ENCODE results near the gene MSMP. TPM values are rescaled to one million over a fixed set of nuclear protein-coding genes. Genes with fewer than 3 reads are reported as not detected.
A peak's percentile ranks its signal among the peaks of the same experiment; 100 is the strongest.

Gene MSMP
- total RNA-seq, 1 donor, result not detected

DNA sequence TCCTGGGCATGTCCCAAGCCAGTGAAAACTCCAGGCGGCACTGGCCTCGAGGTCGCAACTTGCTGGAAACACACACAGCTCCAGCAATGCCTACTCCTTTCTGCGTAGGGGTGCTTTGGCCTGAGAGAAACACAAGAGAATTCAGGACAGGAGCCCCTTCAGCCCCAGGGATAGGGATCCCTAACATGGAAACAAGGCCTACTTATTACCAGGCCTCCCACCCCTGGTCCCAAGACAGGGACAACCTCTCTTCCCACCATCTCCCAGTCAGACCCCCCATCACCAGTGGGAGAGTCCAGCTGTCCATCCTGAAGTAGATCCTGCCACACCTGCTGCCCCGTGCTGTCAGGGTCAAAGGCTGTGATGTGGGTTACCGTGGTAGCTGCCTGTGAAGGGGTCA, 13.8 kb downstream of the MSMP start:
- H3K4me1 ChIP-seq (ENCODE audit: insufficient read depth, low read length), result peaks cover 27% of the 10 kb centered on the region
- no peak overlapping the region for H3K4me3 ChIP-seq (ENCODE audit: low read length)
- H3K9me3 ChIP-seq (ENCODE audit: low read depth, low read length), result no peaks in the 10 kb centered on the region
- no peaks in the 10 kb centered on the region for H3K27me3 ChIP-seq (ENCODE audit: insufficient read depth, low read length)

DNA sequence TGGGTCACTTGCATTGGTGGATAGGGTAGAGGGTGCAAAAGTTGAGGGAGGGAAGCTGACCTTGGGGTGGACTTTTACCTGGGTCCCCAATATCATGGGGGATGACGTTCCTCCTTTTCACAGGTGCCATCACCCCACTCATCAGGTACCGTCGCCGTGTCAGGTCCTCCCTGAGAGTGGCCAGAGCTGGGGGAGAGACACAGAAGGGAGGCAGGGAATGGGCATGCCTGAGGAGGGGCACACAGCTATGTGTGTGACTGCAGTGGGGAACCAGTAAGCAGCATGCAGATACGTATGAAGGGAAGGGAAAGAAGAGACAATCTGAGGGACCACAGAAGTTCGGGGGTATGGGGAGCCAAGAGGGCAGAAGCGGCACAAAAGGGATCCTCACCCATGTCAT, 15.2 kb downstream of the MSMP start:
- Histone ChIP-seq H3K27me3 (ENCODE audit: insufficient read depth, low read length) (no peaks in the 10 kb centered on the region), H3K9me3 (ENCODE audit: low read depth, low read length) (no peaks in the 10 kb centered on the region), H3K4me1 (ENCODE audit: insufficient read depth, low read length) (peaks cover 26% of the 10 kb centered on the region), H3K4me3 (ENCODE audit: low read length) (no peak overlapping the region)

DNA sequence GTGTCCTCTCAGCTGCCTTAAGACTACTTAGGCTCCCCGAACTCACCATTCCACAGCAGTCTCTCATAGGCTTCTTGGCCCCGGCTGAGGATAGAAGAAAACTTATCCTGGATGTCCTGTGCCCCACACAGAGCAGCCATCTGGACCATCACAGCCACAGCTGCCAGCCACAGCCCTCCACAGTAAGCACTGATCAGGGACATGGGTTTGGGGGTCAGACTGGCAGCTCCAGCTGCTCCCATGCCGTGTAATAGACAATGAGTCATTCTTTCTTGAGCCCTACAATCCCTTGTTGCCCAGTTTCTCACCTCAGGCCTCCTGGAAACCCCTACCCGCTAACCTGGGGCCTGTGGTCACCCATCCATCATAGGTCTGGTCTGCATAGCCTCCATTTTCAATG, 15.9 kb downstream of the MSMP start:
- Histone ChIP-seq H3K4me3 (ENCODE audit: low read length) (no peak overlapping the region), H3K4me1 (ENCODE audit: insufficient read depth, low read length) (peaks cover 26% of the 10 kb centered on the region), H3K9me3 (ENCODE audit: low read depth, low read length) (no peaks in the 10 kb centered on the region), H3K27me3 (ENCODE audit: insufficient read depth, low read length) (no peaks in the 10 kb centered on the region)

DNA sequence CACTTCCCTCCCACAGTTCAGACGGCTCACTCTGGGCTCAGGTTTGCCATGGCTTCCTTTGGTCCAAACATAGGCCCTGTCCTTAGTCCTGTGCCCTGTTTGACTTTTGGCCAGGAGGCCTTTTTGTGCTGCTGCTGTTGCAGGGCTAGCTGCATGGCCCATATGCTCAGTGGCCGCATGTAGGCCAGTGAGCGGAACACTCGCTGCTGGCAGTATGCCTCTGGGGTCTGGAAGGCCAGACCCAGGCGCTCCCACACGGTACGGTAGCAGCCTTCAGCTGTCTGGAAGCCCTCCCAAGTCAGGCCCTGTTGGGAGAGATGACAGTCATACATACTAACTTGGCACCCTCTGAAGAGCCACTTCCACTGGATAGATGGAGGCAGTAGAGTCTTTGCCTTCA, 16.9 kb downstream of the MSMP start:
- no peaks in the 10 kb centered on the region for H3K27me3 ChIP-seq (ENCODE audit: insufficient read depth, low read length)
- no peaks in the 10 kb centered on the region for H3K9me3 ChIP-seq (ENCODE audit: low read depth, low read length)
- H3K4me3 ChIP-seq (ENCODE audit: low read length), result no peak overlapping the region
- peaks cover 28% of the 10 kb centered on the region for H3K4me1 ChIP-seq (ENCODE audit: insufficient read depth, low read length)

DNA sequence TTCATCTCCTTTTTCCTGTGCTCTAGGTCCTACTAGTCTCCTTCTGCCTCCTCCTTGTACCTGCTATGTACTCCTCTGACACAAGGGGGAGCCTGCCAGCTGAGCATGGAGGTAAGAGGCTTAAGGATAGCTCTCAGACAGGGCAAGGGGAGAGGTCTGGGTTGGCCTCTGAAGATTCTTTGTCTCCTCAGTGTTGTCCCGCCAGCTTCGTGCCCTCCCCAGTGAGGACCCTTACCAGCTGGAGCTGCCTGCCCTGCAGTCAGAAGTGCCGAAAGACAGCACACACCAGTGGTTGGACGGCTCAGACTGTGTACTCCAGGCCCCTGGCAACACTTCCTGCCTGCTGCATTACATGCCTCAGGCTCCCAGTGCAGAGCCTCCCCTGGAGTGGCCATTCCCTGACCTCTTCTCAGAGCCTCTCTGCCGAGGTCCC, 17.9 kb downstream of the MSMP start:
- Histone ChIP-seq H3K4me1 (ENCODE audit: insufficient read depth, low read length) (peaks cover 26% of the 10 kb centered on the region), H3K27me3 (ENCODE audit: insufficient read depth, low read length) (no peaks in the 10 kb centered on the region), H3K4me3 (ENCODE audit: low read length) (no peak overlapping the region), H3K9me3 (ENCODE audit: low read depth, low read length) (no peaks in the 10 kb centered on the region)

DNA sequence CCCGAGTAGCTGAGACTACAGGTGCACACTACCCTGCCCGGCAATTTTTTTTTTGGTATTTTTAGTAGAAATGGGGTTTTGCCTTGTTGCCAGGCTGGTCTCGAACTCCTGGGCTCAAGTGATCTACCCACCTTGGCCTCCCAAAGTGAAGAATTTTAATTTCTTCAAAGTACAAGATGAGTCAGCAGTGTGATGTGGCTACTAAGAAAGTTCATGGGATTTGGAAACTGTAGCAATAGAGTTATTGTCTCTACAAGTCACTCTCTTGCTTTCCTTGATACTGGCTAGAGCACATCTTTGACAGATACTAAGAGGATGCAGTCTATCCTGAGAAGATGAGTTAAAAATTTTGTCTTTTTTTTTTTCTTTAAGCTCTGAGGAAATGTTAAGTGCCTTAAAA, 20.0 kb downstream of the MSMP start:
- Histone ChIP-seq H3K4me3 (ENCODE audit: low read length) (no peak overlapping the region), H3K27me3 (ENCODE audit: insufficient read depth, low read length) (no peaks in the 10 kb centered on the region), H3K9me3 (ENCODE audit: low read depth, low read length) (no peaks in the 10 kb centered on the region), H3K4me1 (ENCODE audit: insufficient read depth, low read length) (peaks cover 47% of the 10 kb centered on the region)

DNA sequence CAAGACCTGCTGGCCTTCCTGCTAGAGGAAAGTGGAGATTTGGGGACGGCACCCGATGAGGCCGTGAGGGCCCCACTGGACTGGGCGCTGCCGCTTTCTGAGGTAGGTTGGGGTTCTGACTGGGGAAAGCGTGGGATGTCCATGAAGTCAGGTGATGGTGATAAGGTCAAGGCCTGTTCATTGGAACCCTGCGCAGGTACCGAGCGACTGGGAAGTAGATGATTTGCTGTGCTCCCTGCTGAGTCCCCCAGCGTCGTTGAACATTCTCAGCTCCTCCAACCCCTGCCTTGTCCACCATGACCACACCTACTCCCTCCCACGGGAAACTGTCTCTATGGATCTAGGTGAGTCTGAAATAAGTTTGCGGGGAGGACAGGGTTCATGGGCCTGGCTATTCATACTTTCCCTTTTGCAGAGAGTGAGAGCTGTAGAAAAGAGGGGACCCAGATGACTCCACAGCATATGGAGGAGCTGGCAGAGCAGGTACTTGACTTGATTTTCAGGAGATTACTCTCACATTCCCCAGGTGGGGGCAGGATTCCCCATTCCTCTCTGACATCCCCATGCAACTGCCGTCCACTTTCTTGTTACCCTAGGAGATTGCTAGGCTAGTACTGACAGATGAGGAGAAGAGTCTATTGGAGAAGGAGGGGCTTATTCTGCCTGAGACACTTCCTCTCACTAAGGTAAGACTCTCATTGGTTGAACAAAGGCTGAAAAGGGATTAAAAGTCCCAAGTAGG, 21.1 kb downstream of the MSMP start:
- Histone ChIP-seq H3K4me1 (ENCODE audit: insufficient read depth, low read length) (peaks cover 59% of the 10 kb centered on the region), H3K9me3 (ENCODE audit: low read depth, low read length) (no peaks in the 10 kb centered on the region), H3K27me3 (ENCODE audit: insufficient read depth, low read length) (no peaks in the 10 kb centered on the region), H3K4me3 (ENCODE audit: low read length) (peak overlapping the region; percentile 77)

DNA sequence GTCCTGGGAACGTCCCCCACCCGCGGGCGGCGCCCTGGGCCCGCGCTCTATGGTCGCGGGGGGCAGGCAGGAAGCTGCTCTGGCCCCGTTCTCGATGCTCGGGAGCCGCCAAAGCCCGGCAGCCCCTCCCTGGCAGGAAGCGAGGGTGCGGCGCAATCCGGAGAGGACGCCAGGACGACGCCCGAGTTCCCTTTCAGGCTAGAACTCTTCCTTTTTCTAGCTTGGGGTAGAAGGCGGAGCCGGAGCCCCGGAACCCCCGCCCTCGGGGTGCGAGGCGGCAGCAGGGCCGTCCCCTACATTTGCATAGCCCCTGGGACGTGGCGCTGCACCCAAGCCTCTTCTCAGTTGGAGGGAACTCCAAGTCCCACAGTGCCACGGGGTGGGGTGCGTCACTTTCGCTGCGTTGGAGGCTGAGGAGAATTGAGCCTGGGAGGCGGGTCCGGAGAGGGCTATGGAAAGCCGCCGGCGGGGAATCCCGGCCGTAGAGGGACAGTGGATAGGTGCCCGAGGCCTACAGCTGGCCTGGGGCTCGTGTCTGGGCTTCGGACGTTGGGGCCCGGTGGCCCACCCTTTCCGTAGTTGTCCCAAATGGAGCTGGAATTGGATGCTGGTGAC, 21.8 kb downstream of the MSMP start, which contains the start of the genes CREB3 and TLN1:
CREB3 (plus strand) TSS at position 482 of the 615 bp plus-strand sequence; CDS start at position 589, 107 bp downstream.
TLN1 (minus strand) TSS at position 11 of the 615 bp plus-strand sequence. CDS start 6,501 bp downstream, outside the sequence.
- Histone ChIP-seq H3K27me3 (ENCODE audit: insufficient read depth, low read length) (no peaks in the 10 kb centered on the region), H3K4me1 (ENCODE audit: insufficient read depth, low read length) (peaks cover 65% of the 10 kb centered on the region), H3K9me3 (ENCODE audit: low read depth, low read length) (no peaks in the 10 kb centered on the region), H3K4me3 (ENCODE audit: low read length) (peak within 1 kb of the TSS; percentile 77)

DNA sequence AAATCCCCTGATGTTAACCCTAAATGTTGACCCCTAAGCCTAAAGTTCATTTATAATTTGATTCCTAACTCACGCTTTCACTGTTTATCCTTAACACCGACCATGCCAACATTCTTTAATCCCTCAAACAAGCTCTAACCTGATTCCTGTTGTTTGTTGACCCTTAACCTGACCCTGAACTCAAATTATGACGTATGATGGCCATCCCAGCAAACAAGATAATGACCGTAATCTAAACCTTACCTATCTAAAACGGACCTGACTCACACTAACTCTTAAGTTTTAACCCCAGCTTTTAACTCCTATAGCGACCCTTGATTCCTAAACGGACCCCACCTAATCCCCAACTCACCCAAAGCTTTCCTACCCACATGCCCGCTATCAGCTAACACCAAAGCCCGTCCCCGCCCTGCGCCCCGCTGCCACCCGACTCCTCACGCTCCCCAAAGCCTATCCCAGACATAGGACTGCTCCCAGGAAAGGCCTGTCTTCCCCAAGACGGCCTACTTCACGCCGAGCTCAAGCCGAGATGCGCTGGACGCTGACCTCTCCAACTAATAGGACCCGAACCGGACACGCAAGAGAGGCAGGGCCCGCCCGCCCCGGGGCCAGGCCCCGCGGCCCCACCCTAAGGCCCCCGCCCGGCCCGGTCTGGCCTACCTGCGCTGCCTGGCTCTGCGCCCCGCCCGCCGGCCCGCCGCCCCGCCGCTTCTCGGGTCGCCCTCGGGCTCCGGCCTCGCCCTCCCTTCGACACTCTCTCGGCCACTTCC, 22.5 kb downstream of the MSMP start:
- peak overlapping the region; percentile 77 for H3K4me3 ChIP-seq (ENCODE audit: low read length)
- H3K4me1 ChIP-seq (ENCODE audit: insufficient read depth, low read length), result peaks cover 72% of the 10 kb centered on the region
- no peaks in the 10 kb centered on the region for H3K27me3 ChIP-seq (ENCODE audit: insufficient read depth, low read length)
- no peaks in the 10 kb centered on the region for H3K9me3 ChIP-seq (ENCODE audit: low read depth, low read length)

DNA sequence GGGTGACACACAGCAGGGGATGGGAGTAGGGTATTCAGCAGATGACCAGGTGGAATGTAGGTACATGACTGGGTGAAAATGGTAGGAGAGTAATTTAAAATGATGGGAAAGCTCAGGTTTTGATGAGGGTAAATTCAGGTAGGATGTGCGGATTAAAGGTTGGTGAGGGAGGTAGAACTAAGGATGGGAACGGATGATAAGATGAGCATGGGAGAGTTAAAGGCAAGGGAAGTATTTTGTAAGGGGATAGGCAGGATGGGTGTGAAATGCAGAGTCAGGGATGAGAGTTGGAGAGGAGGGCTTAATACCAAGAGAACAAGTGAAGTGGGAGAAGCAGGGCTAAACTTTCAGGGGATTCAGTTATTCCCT, 23.6 kb downstream of the MSMP start:
- H3K4me3 ChIP-seq (ENCODE audit: low read length), result peak overlapping the region; percentile 77
- no peaks in the 10 kb centered on the region for H3K27me3 ChIP-seq (ENCODE audit: insufficient read depth, low read length)
- no peaks in the 10 kb centered on the region for H3K9me3 ChIP-seq (ENCODE audit: low read depth, low read length)
- peaks cover 69% of the 10 kb centered on the region for H3K4me1 ChIP-seq (ENCODE audit: insufficient read depth, low read length)

DNA sequence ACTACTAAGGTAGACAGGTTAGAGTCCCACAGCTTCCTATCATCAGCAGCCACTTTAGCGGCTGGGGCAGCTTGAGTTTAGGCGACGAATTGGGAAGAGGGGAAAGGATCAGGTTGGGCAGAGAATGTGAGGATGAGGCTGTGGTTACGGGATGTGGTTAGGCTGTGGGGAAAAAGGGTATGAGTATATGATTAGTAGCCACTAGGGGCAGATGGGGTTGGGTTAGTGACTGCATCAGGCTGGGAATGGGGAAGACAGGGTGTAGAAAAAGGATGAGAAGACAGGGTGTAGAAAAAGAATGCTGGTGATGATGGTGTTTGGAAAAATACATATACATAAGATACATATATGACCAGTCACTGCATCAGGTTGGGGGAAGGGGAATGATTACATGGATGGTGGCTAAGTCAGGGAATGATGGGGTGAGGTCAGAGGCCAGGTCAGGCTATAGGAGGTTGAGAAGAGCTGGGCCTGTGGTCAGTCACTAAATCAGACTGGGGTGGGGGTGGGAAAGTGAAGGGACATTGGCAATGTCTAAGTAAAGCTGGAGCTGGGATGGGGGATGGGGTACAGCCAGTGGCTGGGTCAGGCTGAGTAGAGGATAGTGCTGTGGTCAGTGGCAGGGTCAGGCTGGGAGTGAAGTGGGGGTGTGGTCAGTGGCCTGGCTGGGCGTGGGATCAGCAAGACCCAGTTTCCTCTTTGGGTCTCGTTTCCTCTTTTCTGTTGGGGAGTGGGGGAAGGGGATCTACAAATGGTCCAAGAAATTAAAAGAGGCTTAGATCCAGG, 24.2 kb downstream of the MSMP start:
- H3K27me3 ChIP-seq (ENCODE audit: insufficient read depth, low read length), result no peaks in the 10 kb centered on the region
- H3K4me1 ChIP-seq (ENCODE audit: insufficient read depth, low read length), result peaks cover 69% of the 10 kb centered on the region
- peak overlapping the region; percentile 77 for H3K4me3 ChIP-seq (ENCODE audit: low read length)
- no peaks in the 10 kb centered on the region for H3K9me3 ChIP-seq (ENCODE audit: low read depth, low read length)

DNA sequence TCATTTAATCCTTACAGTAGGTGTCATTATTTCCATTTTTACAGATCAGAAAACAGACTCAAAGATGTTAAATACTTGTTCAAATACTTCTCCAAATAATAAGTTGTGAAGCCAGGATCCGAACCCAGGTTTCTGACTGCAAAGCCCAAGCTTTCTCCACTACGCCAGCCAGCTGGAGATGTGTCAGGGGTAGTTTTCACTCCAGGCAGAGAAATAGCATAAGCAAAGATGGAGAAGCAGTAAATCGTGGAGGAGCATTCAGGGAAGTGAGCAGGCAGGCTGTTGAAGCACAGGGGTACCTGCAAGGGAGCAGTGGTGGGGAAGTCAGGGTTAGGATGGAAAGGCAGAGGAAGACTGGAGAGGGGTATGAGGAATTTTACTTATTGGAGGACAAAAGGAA, 25.0 kb downstream of the MSMP start:
- Histone ChIP-seq H3K9me3 (ENCODE audit: low read depth, low read length) (no peaks in the 10 kb centered on the region), H3K4me1 (ENCODE audit: insufficient read depth, low read length) (peaks cover 68% of the 10 kb centered on the region), H3K4me3 (ENCODE audit: low read length) (peak overlapping the region; percentile 77), H3K27me3 (ENCODE audit: insufficient read depth, low read length) (no peaks in the 10 kb centered on the region)

DNA sequence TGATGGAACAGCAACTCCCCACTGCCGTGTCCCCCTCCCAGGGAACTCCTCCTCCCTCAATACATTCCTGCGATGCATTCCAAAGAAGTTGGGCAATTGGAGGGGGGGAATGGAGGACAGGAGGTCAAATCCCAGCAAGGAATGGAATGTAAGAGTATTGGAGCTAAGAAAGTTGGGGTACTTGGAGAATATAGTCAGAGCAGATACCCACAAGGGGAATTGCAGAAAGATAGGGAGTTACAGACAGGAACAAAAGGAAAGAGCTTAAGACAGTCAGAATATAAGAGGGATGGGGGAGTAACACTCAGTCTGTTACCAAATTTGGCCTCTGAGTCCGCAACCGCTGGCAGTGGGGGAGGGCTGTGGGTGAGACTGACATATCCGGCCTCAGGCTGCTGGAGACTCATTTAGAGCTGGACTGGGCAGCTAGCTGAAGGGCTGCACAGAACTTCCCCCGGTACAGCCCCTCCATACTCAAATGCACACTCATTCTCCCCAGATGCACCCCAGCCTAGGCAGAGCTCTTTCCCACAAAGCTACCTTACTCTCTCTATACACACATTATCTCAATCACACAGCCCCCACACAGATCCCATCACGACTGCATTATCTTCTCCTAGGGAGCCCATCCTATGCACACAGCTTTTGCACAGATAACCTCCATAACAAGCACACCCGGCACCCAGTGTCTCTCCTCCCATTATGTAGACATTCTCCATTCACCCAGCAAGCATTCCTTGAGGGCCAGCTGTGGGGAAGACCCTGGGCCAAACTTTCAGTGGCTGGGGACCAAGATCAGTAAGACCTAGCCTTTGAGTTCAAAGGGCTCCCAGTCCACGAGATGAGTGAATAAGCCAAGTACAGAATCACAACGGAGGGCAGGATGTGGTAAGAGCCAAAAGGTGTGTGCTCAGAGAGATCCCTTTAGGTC, 25.8 kb downstream of the MSMP start:
- Histone ChIP-seq H3K4me1 (ENCODE audit: insufficient read depth, low read length) (peaks cover 60% of the 10 kb centered on the region), H3K4me3 (ENCODE audit: low read length) (peak overlapping the region; percentile 13), H3K9me3 (ENCODE audit: low read depth, low read length) (no peaks in the 10 kb centered on the region), H3K27me3 (ENCODE audit: insufficient read depth, low read length) (no peaks in the 10 kb centered on the region)

DNA sequence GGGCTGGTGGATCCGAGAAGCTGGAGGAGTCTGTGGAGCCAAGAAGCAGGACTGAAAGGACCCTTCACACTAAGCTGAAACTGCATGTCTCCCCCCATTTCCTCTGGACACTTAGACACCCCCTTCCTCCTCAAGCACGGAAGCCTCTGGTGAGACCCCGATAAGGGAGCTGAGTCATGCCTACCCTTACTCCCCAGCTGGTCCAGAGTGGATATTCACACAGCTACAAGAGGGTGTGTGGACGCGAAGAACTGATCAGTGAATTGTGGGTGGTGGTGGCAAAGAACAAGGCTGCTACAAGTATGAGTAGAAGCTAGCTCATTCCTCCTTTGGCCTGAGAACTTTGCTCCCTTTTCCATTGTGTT, 26.4 kb downstream of the MSMP start:
- no peaks in the 10 kb centered on the region for H3K27me3 ChIP-seq (ENCODE audit: insufficient read depth, low read length)
- no peaks in the 10 kb centered on the region for H3K9me3 ChIP-seq (ENCODE audit: low read depth, low read length)
- peak overlapping the region; percentile 13 for H3K4me3 ChIP-seq (ENCODE audit: low read length)
- H3K4me1 ChIP-seq (ENCODE audit: insufficient read depth, low read length), result peaks cover 54% of the 10 kb centered on the region

All from mononuclear cell (primary cell).